A549 (cell line): ENCODE data around the gene ALPP. TPM values are rescaled to one million over a fixed set of nuclear protein-coding genes. Genes with fewer than 3 reads are reported as not detected.

Experiments used
- ATAC-seq, 2 experiments: fragments of 200-7000 bp in 1 of 2; fragments of >200 bp in 1 of 2; cut with Nextera tagmentation in 1 of 2; cut with Tn5 transposase in 1 of 2; 3 replicates each; pipeline versions ENCODE4 v1.8.0 to v1.9.1; 2018 to 2020; ENCODE audit warnings: mild to moderate bottlenecking in 1 of 2, moderate library complexity in 1 of 2
- CTCF ChIA-PET: fragments of 300-600 bp; sonication (Branson Sonifier 250); formaldehyde crosslinking; extraction: SDS; loops from one replicate; lab custom pipeline; 2021; ENCODE audit warnings: antibody characterized with exemption, inconsistent platforms; lab: Yijun Ruan, JAX
- POLR2A ChIA-PET: fragments of 350-600 bp; formaldehyde crosslinking; extraction: SDS; loops from one replicate; lab custom pipeline; 2021; ENCODE audit warnings: antibody characterized with exemption, inconsistent platforms; lab: Yijun Ruan, JAX
- DNase-seq, 2 experiments: peaks; one replicate each; pipeline versions ENCODE4 v3.0.0 to v3.0.0-alpha.2; 2011 to 2016; ENCODE audit warnings: low read depth in 1 of 2, low spot score in 1 of 2
- FAIRE-seq: peaks from 2 replicates; lab custom pipeline; 2011; peaks lifted over from hg19 to GRCh38; lab: Jason Lieb, UNC
- H3K27ac ChIP-seq, 2 experiments: fragments of >200 bp; sonication (Bioruptor Twin); formaldehyde crosslinking; 3 replicates each; pipeline ENCODE4 v1.5.1; 2016 to 2017
- H3K4me1 ChIP-seq: fragments of >200 bp; sonication (Bioruptor Twin); formaldehyde crosslinking; 3 replicates; pipeline ENCODE4 v1.6.1; 2016
- H3K4me2 ChIP-seq: fragments of >200 bp; sonication (Bioruptor Twin); formaldehyde crosslinking; 3 replicates; pipeline ENCODE4 v1.6.1; 2016
- H3K4me3 ChIP-seq: fragments of >200 bp; sonication (Bioruptor Twin); formaldehyde crosslinking; 3 replicates; pipeline ENCODE4 v1.5.1; 2016
- H3K9me3 ChIP-seq: fragments of >200 bp; sonication (Bioruptor Twin); formaldehyde crosslinking; 3 replicates; pipeline ENCODE4 v1.6.1; 2016
- BHLHE40 ChIP-seq: IDR thresholded peaks from 2 replicates; pipeline ENCODE4 v1.6.1; 2012; ENCODE audit warnings: low read depth, low read length, inconsistent platforms
- CBX2 ChIP-seq: fragments of 200-600 bp; sonication (generic); IDR thresholded peaks from 2 replicates; pipeline ENCODE4 v1.6.1; 2016; ENCODE audit warnings: low read depth, mild to moderate bottlenecking, borderline replicate concordance
- CBX8 ChIP-seq: fragments of 200-600 bp; sonication (generic); IDR thresholded peaks from 2 replicates; pipeline ENCODE4 v1.6.1; 2016
- CHD4 ChIP-seq: fragments of 200-600 bp; sonication (generic); IDR thresholded peaks from 2 replicates; pipeline ENCODE4 v1.6.1; 2016; ENCODE audit warnings: antibody characterized with exemption, mild to moderate bottlenecking, borderline replicate concordance
- EHF ChIP-seq: fragments of 250-450 bp; sonication (Bioruptor Pico); IDR thresholded peaks from 2 replicates; pipeline ENCODE4 v1.5.0; 2020; ENCODE audit warnings: mild to moderate bottlenecking
- EHMT2 ChIP-seq: fragments of 200-600 bp; sonication (generic); IDR thresholded peaks from 2 replicates; pipeline ENCODE4 v1.6.1; 2016; ENCODE audit warnings: antibody characterized with exemption, low read depth, mild to moderate bottlenecking, moderate library complexity
- HOXA7 ChIP-seq: fragments of 250-450 bp; sonication (Bioruptor Pico); IDR thresholded peaks from 2 replicates; pipeline ENCODE4 v1.5.0; 2020; ENCODE audit warnings: mild to moderate bottlenecking, moderate library complexity
- HOXB13 ChIP-seq: fragments of 250-450 bp; sonication (Bioruptor Pico); IDR thresholded peaks from 2 replicates; pipeline ENCODE4 v1.5.0; 2020; ENCODE audit warnings: low read depth, mild to moderate bottlenecking, moderate library complexity
- JUNB ChIP-seq: fragments of >200 bp; sonication (Bioruptor Twin); formaldehyde crosslinking; IDR thresholded peaks from 2 replicates; pipeline ENCODE4 v1.6.1; 2016
- KDM1A ChIP-seq: fragments of 200-600 bp; sonication (generic); IDR thresholded peaks from 2 replicates; pipeline ENCODE4 v1.6.1; 2016; ENCODE audit warnings: low read depth, mild to moderate bottlenecking
- KDM5A ChIP-seq: fragments of 200-600 bp; sonication (generic); IDR thresholded peaks from 2 replicates; pipeline ENCODE4 v1.6.1; 2016; ENCODE audit warnings: antibody characterized with exemption, mild to moderate bottlenecking
- MAZ ChIP-seq: fragments of 150-350 bp; IDR thresholded peaks from 2 replicates; pipeline ENCODE4 v1.6.1; 2014; ENCODE audit warnings: antibody characterized with exemption, low read depth, low read length, borderline replicate concordance
- NR3C1 ChIP-seq: fragments of >200 bp; sonication (Bioruptor Twin); formaldehyde crosslinking; IDR thresholded peaks from 3 replicates; pipeline ENCODE4 v1.6.1; 2017
- POLR2AphosphoS2 ChIP-seq: conservative IDR thresholded peaks from 2 replicates; pipeline ENCODE4 v1.6.1; 2012; ENCODE audit warnings: low read length, improper control_type of control experiment, inconsistent platforms
- SREBF2 ChIP-seq: fragments of 450-650 bp; IDR thresholded peaks from 2 replicates; pipeline ENCODE4 v1.6.1; 2014; ENCODE audit warnings: mild to moderate bottlenecking, moderate library complexity
- ZC3H11A ChIP-seq: fragments of 450-650 bp; IDR thresholded peaks from 2 replicates; pipeline ENCODE4 v1.6.1; 2014; ENCODE audit warnings: antibody characterized with exemption, mild to moderate bottlenecking
- WGBS: methylation state at CpG from one replicate; pipeline ENCODE4 v1.1.6; 2017; ENCODE audit errors: missing lambda C conversion rate; 5-methylcytosine and 5-hydroxymethylcytosine counted together
- polyA plus RNA-seq, 4 experiments: library from polyadenylated mRNA; depleted of rRNA in 3 of 4; stranded (reverse); fragments of >200 nt; fragmentation: RNase III in 1 of 4; extraction: RNeasy Plus Mini Kit Qiagen cat#74134 plus additional on column Dnase treatment in 1 of 4; gene quantifications; 2 replicates in 3 of 4; 3 replicates in 1 of 4; pipeline ENCODE4 v1.2.3, GENCODE V29; 2011 to 2017
- TF ChIP-seq, protein P1 (sequence below): IDR thresholded peaks from 2 replicates; pipeline ENCODE4 v1.6.1; 2012; ENCODE audit warnings: low read depth, borderline replicate concordance
- TF ChIP-seq, protein P2 (sequence below): IDR thresholded peaks from 2 replicates; pipeline ENCODE4 v1.6.1; 2012
- TF ChIP-seq, protein P3 (sequence below): fragments of 250-450 bp; sonication (Bioruptor Pico); IDR thresholded peaks from 2 replicates; pipeline ENCODE4 v1.5.0; 2020; ENCODE audit warnings: low read depth, mild to moderate bottlenecking, moderate library complexity
- TF ChIP-seq, protein P4 (sequence below): IDR thresholded peaks from 2 replicates; pipeline ENCODE4 v1.6.1; 2012

ALPP gene
- polyA plus RNA-seq, 2 of the 4 experiments (the other 2 are of a cell fraction) = 0.10 to 0.31 TPM

DNA sequence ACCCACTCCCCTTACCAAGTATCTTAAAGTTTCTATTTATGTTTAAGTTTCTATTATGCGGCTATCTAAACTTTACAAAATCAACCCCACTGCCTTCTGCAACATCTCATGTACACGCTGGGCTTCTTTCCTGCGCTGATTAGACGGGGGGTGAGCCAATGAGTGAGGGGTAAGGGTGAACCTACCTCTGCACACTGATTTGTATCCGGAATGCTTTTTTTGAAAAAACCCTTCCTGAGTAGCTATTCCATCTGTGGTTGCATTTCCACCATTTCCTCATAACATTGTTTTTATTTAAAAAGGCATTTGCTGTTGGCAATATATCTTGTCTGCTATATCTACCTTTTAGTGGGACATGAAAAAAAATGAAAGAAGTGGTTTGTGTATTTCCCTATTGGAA is 34.4 kb downstream of the ALPP start:
- no peak for ATAC-seq
- Histone ChIP-seq H3K4me1 (no peaks in the 10 kb centered on the region), H3K9me3 (no peaks in the 10 kb centered on the region), H3K4me3 (no peak overlapping the region), H3K4me2 (no peak overlapping the region), H3K27ac (no peak overlapping the region)
- no peak for FAIRE-seq
- WGBS = 68% methylated on average over 5 of the region's 5 CpGs
- ChIA-PET CTCF (interaction anchor here (0.9 to 1.9 kb wide), 3 partner anchors 12 to 488 kb away, joined by 3 to 11 read pairs (median 3); no protein-coding TSS in a partner anchor), POLR2A (no interaction called here)
- DNase-seq = no peak
- TF ChIP-seq POLR2AphosphoS2 = no peak
- TF ChIP-seq, protein P1, sequence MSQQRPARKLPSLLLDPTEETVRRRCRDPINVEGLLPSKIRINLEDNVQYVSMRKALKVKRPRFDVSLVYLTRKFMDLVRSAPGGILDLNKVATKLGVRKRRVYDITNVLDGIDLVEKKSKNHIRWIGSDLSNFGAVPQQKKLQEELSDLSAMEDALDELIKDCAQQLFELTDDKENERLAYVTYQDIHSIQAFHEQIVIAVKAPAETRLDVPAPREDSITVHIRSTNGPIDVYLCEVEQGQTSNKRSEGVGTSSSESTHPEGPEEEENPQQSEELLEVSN = no peak
- no peak for TF ChIP-seq EHMT2
- no peak for TF ChIP-seq HOXB13 (CRISPR knock-in tag)
- TF ChIP-seq NR3C1 = no peak
- no peak for TF ChIP-seq MAZ

DNA sequence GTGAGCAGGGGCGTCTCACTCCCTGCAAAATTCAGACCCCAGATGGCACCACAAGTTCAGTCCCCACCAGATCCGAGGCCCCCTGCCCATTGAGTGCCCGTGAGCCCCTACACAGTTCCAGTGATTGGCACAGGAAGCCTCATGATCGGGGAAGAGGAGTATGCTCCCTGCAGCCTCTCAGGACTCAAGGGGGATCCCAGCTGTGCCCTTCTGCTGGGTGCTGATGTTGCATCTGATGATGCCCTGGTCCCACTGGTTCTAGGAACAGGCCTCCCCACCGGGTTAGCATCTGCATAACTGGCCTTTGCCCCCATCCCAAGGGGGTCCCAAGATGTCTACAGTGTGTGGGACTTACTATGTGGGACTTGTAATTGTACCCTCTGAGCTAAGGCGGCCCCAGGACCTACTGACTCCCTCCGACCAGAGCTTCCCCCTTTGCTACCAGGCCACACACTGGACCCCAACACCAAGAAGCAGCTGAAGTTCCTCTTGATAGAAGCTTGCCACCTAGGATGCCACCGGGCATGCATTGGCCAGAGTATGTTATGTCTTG is 36.7 kb downstream of the ALPP start:
- Histone ChIP-seq H3K27ac (no peak overlapping the region), H3K4me3 (no peak overlapping the region), H3K9me3 (no peaks in the 10 kb centered on the region), H3K4me2 (no peak overlapping the region), H3K4me1 (no peaks in the 10 kb centered on the region)
- no peak for ATAC-seq
- no peak for FAIRE-seq
- no peak for DNase-seq
- 26% methylated on average over 4 of the region's 8 CpGs for WGBS
- ChIA-PET CTCF (interaction anchor here (0.9 to 1.0 kb wide), 2 partner anchors 50 to 514 kb away, joined by 3 read pairs; no protein-coding TSS in a partner anchor), POLR2A (no interaction called here)
- TF ChIP-seq CBX2 (no peak), HOXA7 (CRISPR knock-in tag) (no peak), CBX8 (no peak), KDM1A (no peak), EHF (CRISPR knock-in tag) (no peak), HOXB13 (CRISPR knock-in tag) (no peak), EHMT2 (no peak), KDM5A (no peak), JUNB (no peak), CHD4 (no peak), ZC3H11A (no peak), BHLHE40 (no peak)
- TF ChIP-seq, protein P2, sequence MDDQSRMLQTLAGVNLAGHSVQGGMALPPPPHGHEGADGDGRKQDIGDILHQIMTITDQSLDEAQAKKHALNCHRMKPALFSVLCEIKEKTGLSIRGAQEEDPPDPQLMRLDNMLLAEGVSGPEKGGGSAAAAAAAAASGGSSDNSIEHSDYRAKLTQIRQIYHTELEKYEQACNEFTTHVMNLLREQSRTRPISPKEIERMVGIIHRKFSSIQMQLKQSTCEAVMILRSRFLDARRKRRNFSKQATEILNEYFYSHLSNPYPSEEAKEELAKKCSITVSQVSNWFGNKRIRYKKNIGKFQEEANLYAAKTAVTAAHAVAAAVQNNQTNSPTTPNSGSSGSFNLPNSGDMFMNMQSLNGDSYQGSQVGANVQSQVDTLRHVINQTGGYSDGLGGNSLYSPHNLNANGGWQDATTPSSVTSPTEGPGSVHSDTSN = no peak
- TF ChIP-seq, protein P3, sequence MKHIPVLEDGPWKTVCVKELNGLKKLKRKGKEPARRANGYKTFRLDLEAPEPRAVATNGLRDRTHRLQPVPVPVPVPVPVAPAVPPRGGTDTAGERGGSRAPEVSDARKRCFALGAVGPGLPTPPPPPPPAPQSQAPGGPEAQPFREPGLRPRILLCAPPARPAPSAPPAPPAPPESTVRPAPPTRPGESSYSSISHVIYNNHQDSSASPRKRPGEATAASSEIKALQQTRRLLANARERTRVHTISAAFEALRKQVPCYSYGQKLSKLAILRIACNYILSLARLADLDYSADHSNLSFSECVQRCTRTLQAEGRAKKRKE (CRISPR knock-in tag) = no peak

DNA sequence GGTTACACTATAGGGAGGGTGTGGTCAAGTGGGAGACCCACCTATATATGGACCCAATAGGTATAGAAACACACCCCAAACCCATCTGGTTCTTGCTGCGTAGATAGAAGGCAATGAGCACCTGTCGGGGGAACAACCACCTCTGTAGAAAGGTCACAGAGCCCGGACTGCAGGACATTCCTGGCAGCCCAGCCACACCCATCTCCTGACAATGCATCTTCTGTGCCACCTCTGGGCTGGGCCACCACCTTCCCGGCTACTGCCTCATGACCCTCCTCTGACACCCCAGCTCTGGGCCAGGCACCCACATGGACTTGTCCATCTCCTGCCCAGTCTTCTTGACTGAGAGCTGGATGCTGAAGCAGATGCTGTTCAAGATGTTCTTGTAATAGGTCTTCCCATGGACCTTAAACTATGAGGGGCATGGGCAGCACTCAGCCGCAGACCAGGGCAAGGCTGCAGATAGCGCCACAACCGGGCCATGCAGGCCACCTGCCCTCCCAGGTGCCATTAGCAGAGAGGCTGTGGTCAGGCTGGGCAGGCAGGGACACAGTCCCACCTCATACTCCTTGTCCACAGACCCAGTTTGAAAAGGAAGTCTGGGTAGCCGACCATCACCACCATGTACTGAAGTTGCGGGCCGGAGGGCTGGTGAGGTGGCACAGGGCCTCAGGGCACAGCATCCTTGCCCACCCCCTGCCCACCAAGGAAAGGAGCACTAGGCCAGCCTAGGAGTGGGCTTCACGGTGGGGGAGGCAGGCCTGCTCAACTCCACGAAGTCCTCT is 37.4 kb downstream of the ALPP start:
- POLR2A ChIA-PET = no interaction called here
- Histone ChIP-seq H3K27ac (no peak overlapping the region), H3K4me2 (no peak overlapping the region), H3K9me3 (no peaks in the 10 kb centered on the region), H3K4me3 (no peak overlapping the region), H3K4me1 (no peaks in the 10 kb centered on the region)
- FAIRE-seq (no peak), DNase-seq (no peak), ATAC-seq (no peak)
- CTCF ChIA-PET = interaction anchor here (0.9 to 1.8 kb wide), 5 partner anchors 24 to 50 kb away, joined by 3 to 7 read pairs (median 4); no protein-coding TSS in a partner anchor
- WGBS = 84% methylated on average over 11 of the region's 12 CpGs
- TF ChIP-seq, protein P4, sequence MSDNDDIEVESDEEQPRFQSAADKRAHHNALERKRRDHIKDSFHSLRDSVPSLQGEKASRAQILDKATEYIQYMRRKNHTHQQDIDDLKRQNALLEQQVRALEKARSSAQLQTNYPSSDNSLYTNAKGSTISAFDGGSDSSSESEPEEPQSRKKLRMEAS = no peak
- TF ChIP-seq KDM5A = no peak
- TF ChIP-seq BHLHE40 = no peak
- TF ChIP-seq CBX2 = no peak
- no peak for TF ChIP-seq SREBF2
